HL-60 (cell line): Measurements from ENCODE around the gene PXDC1.

Experiments used
- DNase-seq, 2 experiments: peaks; one replicate each; pipeline ENCODE4 v3.0.0-alpha.2; 2010 to 2020; ENCODE audit warnings: low read depth in 1 of 2, low spot score in 1 of 2
- H3K27ac ChIP-seq: fragments of 250-450 bp; sonication (Bioruptor Pico); replicated peaks from 2 replicates; pipeline ENCODE4 v1.5.1; 2020; ENCODE audit warnings: mild to moderate bottlenecking, moderate library complexity
- H3K27me3 ChIP-seq: fragments of 250-450 bp; sonication (Bioruptor Pico); 2 replicates; pipeline ENCODE4 v1.5.1; 2021; ENCODE audit warnings: mild to moderate bottlenecking, moderate library complexity; ENCODE audit not compliant: insufficient read depth, poor library complexity, severe bottlenecking
- H3K4me3 ChIP-seq: replicated peaks from 2 replicates; pipeline ENCODE4 v1.5.1; 2011; ENCODE audit warnings: mild to moderate bottlenecking, control low read depth, low read length; ENCODE audit not compliant: insufficient read depth
- GABPA ChIP-seq: IDR thresholded peaks from 2 replicates; pipeline ENCODE4 v1.6.1; 2012; ENCODE audit warnings: low read depth
- POLR2AphosphoS5 ChIP-seq: IDR thresholded peaks from 2 replicates; pipeline ENCODE4 v1.6.1; 2012; ENCODE audit warnings: low read depth
- SPI1 ChIP-seq: IDR thresholded peaks from 2 replicates; pipeline ENCODE4 v1.6.1; 2012; ENCODE audit warnings: low read depth, mild to moderate bottlenecking, borderline replicate concordance
- TF ChIP-seq, protein P1 (sequence below): IDR thresholded peaks from one replicate; pipeline ENCODE4 v1.5.1; 2011; ENCODE audit warnings: low read length, control low read depth, inconsistent platforms; ENCODE audit not compliant: insufficient read depth
- TF ChIP-seq, protein P2 (sequence below): IDR thresholded peaks from 2 replicates; pipeline ENCODE4 v1.6.1; 2012; ENCODE audit warnings: low read depth; ENCODE audit not compliant: insufficient replicate concordance

Gene PXDC1

DNA sequence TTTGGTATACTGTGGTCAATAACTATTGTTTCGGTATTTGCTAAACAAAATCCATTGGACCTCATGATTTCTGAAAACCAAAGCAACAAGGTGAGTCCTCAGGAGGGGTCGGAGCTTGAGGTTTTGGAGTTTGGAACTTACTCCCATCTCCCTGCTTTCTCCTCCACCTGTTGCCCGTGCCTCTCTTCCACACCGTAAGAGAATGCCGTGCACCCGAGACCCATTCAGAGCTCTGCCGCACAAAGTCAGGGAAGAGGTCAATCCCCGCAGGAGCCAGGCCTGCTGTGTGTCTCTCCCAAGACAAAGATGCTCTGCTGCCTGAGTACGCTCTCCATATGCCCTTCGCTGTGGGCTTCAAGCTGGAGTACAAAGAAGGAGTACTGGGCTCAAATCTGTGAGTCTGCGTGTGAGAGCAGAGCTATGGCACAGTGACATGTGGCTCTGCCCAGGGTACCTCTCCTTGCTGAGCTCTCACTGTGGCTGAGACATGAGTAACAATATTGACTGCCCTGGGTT lies 23.9 kb downstream of the PXDC1 start:
- TF ChIP-seq POLR2AphosphoS5 (no peak), GABPA (no peak), SPI1 (no peak)
- TF ChIP-seq, protein P1, sequence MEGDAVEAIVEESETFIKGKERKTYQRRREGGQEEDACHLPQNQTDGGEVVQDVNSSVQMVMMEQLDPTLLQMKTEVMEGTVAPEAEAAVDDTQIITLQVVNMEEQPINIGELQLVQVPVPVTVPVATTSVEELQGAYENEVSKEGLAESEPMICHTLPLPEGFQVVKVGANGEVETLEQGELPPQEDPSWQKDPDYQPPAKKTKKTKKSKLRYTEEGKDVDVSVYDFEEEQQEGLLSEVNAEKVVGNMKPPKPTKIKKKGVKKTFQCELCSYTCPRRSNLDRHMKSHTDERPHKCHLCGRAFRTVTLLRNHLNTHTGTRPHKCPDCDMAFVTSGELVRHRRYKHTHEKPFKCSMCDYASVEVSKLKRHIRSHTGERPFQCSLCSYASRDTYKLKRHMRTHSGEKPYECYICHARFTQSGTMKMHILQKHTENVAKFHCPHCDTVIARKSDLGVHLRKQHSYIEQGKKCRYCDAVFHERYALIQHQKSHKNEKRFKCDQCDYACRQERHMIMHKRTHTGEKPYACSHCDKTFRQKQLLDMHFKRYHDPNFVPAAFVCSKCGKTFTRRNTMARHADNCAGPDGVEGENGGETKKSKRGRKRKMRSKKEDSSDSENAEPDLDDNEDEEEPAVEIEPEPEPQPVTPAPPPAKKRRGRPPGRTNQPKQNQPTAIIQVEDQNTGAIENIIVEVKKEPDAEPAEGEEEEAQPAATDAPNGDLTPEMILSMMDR, result no peak
- TF ChIP-seq, protein P2, sequence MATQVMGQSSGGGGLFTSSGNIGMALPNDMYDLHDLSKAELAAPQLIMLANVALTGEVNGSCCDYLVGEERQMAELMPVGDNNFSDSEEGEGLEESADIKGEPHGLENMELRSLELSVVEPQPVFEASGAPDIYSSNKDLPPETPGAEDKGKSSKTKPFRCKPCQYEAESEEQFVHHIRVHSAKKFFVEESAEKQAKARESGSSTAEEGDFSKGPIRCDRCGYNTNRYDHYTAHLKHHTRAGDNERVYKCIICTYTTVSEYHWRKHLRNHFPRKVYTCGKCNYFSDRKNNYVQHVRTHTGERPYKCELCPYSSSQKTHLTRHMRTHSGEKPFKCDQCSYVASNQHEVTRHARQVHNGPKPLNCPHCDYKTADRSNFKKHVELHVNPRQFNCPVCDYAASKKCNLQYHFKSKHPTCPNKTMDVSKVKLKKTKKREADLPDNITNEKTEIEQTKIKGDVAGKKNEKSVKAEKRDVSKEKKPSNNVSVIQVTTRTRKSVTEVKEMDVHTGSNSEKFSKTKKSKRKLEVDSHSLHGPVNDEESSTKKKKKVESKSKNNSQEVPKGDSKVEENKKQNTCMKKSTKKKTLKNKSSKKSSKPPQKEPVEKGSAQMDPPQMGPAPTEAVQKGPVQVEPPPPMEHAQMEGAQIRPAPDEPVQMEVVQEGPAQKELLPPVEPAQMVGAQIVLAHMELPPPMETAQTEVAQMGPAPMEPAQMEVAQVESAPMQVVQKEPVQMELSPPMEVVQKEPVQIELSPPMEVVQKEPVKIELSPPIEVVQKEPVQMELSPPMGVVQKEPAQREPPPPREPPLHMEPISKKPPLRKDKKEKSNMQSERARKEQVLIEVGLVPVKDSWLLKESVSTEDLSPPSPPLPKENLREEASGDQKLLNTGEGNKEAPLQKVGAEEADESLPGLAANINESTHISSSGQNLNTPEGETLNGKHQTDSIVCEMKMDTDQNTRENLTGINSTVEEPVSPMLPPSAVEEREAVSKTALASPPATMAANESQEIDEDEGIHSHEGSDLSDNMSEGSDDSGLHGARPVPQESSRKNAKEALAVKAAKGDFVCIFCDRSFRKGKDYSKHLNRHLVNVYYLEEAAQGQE, result no peak
- Histone ChIP-seq H3K27ac (no peak overlapping the region), H3K27me3 (peaks cover 4% of the 10 kb centered on the region), H3K4me3 (no peak overlapping the region)
- DNase-seq, result no peak

DNA sequence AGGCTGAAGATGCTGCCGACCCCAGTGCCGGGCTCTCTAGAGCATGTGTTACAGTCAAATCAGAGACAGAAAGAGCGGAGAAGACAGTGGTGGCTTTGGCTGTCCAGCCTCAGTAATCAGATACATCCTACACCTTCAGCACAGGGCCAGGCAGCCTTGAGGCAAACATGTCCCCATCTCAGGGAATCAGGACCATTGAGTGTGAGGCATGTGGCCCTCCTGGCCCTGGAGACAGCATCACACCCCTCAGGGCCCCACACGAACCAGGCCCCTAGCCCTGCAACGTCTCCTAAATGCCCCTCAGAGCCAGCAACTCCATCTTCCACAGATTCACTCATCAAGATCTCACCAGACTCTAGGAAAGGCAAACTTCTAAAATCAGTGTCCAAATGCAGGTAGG lies 24.5 kb downstream of the PXDC1 start:
- TF ChIP-seq POLR2AphosphoS5, result no peak
- no peak for TF ChIP-seq SPI1
- TF ChIP-seq, protein P2, result no peak
- no peak overlapping the region for H3K27ac ChIP-seq

DNA sequence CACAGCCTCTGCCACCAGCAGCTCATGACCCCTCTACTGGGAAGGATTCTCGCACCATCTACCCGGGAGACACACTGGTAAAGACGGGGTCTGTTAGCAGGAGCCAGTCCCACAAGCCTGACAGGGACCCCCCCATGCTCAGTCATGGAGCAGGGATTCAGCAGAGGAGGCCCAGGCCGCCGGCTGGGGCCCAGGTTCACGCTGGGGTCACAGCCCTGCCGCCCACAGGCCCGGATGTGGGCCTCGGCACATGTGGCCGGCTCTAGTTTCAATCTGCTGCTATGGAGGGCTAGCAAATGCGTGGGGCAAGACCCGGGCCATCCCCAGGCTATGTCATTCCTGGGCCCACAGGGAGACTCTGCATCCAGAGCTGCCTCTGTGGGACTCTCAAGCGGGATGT lies 25.1 kb downstream of the PXDC1 start:
- Histone ChIP-seq H3K27me3 (peaks cover 7% of the 10 kb centered on the region), H3K27ac (no peak overlapping the region), H3K4me3 (no peak overlapping the region)
- TF ChIP-seq POLR2AphosphoS5 (no peak), GABPA (no peak), SPI1 (no peak)
- TF ChIP-seq, protein P1, result no peak
- TF ChIP-seq, protein P2, result no peak
- no peak for DNase-seq

More for the DNA sequence above, 24.5 kb downstream of the PXDC1 start:
- peaks cover 7% of the 10 kb centered on the region for H3K27me3 ChIP-seq
- no peak for DNase-seq
- no peak overlapping the region for H3K4me3 ChIP-seq
